Stimulated activated naive CD8-positive, alpha-beta T cell treated with anti-CD3 and anti-CD28 coated beads, Interleukin-15, Interleukin-2, amounts not matched to agents 100 ng/mL and 50 ng/mL, for 24 hours (primary cell): Measurements from ENCODE around the gene PTPRB.

ENCODE experiments used
- H3K27ac Mint-ChIP-seq: one replicate; pipeline ENCODE4 v1.8.0; 2021; ENCODE audit warnings: mild to moderate bottlenecking, mixed read lengths
- H3K27me3 Mint-ChIP-seq: one replicate; pipeline ENCODE4 v1.8.0; 2021; ENCODE audit warnings: mixed read lengths
- H3K36me3 Mint-ChIP-seq: one replicate; pipeline ENCODE4 v1.8.0; 2021; ENCODE audit warnings: low read depth, mixed read lengths
- H3K4me1 Mint-ChIP-seq: one replicate; pipeline ENCODE4 v1.8.0; 2021; ENCODE audit warnings: low read depth, mixed read lengths
- H3K4me3 Mint-ChIP-seq: one replicate; pipeline ENCODE4 v1.8.0; 2021; ENCODE audit warnings: mild to moderate bottlenecking, mixed read lengths
- H3K9me3 Mint-ChIP-seq: one replicate; pipeline ENCODE4 v1.8.0; 2021; ENCODE audit warnings: mixed read lengths

The PTPRB gene

DNA sequence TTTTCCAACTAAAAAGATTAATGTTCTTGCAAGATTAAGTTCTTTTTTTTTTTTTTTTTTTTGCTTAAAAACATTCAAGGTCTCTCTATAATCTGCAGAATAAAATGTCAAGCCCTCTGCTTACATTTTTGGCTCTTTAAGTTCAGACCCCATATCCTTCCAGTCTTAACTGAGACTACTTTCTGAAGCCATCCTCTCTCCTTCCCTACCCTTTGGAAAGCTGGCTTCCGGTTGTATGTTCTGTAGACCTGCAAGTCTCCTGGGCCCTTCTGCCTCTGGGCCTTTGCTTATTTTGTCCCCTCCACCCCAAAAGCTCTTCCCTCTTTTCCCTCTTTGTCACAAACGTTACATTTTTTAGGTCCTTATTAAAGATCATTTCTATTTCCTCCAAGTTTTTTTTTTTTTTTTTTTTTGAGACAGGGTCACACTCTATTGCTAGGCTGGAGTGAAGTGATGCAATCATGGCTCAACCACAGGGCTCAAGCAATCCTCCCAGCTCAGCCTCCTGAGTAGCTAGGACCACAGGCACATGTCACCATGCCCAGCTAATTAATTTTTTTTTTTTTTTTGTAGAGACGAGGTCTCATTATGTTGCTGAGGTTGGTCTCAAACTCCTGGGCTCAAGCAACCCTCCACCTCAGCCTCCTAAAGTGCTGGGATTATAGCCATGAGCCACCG is 46.5 kb downstream of the PTPRB start:
- H3K36me3 Mint-ChIP-seq, result no peaks in the 10 kb centered on the region
- H3K27ac Mint-ChIP-seq, result no peak overlapping the region
- no peak overlapping the region for H3K4me3 Mint-ChIP-seq
- peaks cover 4% of the 10 kb centered on the region for H3K9me3 Mint-ChIP-seq
- peaks cover 21% of the 10 kb centered on the region for H3K27me3 Mint-ChIP-seq
- H3K4me1 Mint-ChIP-seq, result no peaks in the 10 kb centered on the region

DNA sequence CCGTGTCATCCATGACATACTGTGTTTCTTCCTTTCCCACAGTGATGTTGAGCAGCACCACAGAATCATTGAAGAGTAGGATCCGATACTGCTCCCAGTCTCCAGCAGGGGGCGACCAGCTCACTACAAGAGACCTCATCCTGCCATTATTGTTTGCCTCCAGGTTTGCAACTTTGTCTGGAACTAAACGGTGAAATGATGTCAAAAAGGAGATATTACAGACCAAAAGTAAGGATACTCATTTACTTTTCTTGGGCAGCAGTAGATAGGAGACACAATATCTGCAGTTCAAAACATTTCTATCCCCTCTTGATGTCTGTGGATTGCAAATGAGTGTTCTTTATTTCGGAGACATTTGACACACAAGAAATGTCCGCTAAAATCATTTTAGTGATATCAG is 47.2 kb downstream of the PTPRB start:
- no peaks in the 10 kb centered on the region for H3K4me1 Mint-ChIP-seq
- H3K36me3 Mint-ChIP-seq, result no peaks in the 10 kb centered on the region
- H3K27ac Mint-ChIP-seq, result no peak overlapping the region
- H3K9me3 Mint-ChIP-seq, result peaks cover 4% of the 10 kb centered on the region
- no peak overlapping the region for H3K4me3 Mint-ChIP-seq
- peaks cover 21% of the 10 kb centered on the region for H3K27me3 Mint-ChIP-seq

DNA sequence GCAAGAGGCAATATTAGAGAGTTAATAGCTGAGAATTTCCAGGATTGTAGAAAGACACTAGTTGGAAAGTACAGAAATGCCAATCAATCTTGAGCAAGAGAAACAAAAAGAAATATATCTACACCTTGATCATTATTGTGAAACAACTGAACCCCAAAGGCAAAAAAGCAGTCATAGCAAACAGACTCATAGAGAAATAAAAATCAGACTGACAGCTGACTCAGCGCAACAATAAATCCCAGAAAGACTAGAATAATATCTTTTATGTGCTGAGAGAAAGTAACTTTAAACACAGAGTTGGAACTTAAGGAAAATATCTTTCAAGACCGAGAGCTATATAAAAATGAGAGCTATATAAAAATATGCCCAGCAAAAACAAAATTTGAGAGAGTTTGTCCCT is 52.9 kb downstream of the PTPRB start:
- Mint-ChIP-seq H3K27ac (no peak overlapping the region), H3K27me3 (peaks cover 17% of the 10 kb centered on the region), H3K4me3 (no peak overlapping the region), H3K36me3 (no peaks in the 10 kb centered on the region), H3K4me1 (no peaks in the 10 kb centered on the region), H3K9me3 (peaks cover 10% of the 10 kb centered on the region)

DNA sequence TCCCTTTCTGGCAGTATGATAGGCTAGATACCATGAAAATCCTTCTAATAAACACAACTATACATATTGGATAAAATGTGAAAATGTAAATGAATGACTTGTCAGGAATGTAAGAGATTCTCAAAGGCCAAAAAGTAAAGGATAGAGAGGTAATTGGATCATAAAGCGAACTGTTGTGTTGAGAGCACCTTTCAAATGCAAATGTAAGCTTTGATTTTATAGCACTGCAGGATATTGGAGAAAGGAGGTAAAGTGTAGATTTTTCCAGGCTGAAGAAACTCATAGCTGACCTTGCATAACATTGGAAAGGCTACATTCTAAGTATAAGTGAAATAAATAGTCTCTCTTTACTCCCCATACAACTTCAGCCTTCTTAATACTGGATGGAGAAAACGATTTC is 54.0 kb downstream of the PTPRB start:
- Mint-ChIP-seq H3K36me3 (no peaks in the 10 kb centered on the region), H3K4me3 (no peak overlapping the region), H3K4me1 (no peaks in the 10 kb centered on the region), H3K27ac (no peak overlapping the region), H3K9me3 (peaks cover 10% of the 10 kb centered on the region), H3K27me3 (peaks cover 12% of the 10 kb centered on the region)

DNA sequence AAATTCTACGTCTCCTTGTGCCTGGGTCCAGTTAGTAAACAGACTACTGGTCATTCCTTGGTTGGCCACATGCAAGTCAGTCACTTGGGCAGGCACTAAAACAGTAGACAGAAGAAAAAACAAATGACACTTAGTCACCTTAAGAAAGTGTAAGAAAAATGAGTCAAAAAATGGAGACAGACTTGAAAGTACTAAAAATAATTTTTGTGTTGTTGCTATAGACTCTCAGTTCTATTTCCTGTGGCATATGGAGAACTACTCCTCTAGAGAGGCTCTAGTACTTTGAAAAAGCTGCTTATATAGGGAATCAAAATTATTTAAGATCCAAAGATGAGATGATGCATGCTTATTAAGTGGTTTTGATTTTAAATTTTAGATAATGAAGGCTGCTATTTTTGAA is 56.0 kb downstream of the PTPRB start:
- H3K36me3 Mint-ChIP-seq, result no peaks in the 10 kb centered on the region
- H3K4me3 Mint-ChIP-seq, result no peak overlapping the region
- H3K27ac Mint-ChIP-seq, result no peak overlapping the region
- H3K4me1 Mint-ChIP-seq, result no peaks in the 10 kb centered on the region
- peaks cover 9% of the 10 kb centered on the region for H3K27me3 Mint-ChIP-seq
- peaks cover 10% of the 10 kb centered on the region for H3K9me3 Mint-ChIP-seq

DNA sequence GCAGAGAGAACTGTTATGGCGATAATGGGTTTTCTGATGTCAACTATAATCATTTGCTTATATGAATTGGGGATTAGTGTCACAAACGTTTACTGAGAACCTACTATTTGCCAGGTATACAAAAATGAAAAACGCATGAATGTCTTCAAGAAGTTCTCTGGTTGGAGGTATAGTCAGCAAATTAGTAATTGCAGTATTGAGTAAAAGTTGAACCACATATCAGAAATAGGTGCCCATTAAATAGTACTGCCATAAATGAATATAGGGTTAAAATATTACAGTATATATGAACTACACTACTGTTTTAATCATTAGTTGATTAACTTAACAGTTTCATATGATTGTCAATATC is 60.0 kb downstream of the PTPRB start:
- Mint-ChIP-seq H3K4me1 (no peaks in the 10 kb centered on the region), H3K4me3 (no peak overlapping the region), H3K27ac (no peak overlapping the region), H3K9me3 (no peaks in the 10 kb centered on the region), H3K36me3 (no peaks in the 10 kb centered on the region), H3K27me3 (no peaks in the 10 kb centered on the region)

DNA sequence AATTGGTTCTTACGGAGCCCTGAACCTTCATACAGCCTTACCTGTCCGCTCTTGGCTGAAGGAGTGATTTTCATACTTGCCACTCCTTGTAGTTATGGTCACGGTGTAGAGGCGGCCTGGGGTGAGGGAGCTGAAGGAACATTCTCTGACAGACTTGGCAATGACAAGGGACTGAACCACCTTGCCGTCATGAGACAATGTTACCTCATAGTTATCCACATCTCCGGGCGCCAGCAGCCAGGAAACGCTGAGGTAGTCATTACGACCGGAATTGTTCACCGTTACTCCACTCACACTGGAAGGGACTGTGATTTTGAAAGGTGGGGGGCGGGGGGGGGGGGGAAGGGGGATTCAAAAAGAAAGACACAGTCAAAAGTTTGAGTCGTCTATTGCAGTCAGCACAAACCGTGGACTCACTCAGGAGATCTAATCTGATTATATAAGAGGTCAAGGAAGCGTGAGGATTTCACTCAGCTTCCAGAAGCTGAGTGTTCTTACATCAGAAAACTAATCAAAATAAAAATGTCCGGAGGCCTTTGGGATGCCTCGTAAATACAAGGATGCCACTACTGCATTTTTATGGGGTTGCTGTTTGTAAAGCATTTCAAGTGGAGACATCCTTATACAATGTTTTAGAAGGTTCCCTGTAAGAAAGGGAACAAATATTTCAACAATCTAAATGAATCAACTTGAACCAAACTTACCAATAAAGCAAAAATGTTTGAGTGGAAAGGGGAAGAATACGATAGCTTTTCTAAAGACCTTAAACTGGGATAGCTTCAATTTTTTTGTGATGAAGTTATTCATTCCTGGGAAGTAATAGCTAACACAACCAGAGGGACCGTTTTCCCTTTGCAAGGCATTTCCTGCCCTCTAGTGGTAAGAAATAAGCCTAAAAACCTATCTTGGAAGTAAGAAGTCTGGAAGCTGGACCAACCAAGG is 60.6 kb downstream of the PTPRB start:
- no peaks in the 10 kb centered on the region for H3K4me1 Mint-ChIP-seq

DNA sequence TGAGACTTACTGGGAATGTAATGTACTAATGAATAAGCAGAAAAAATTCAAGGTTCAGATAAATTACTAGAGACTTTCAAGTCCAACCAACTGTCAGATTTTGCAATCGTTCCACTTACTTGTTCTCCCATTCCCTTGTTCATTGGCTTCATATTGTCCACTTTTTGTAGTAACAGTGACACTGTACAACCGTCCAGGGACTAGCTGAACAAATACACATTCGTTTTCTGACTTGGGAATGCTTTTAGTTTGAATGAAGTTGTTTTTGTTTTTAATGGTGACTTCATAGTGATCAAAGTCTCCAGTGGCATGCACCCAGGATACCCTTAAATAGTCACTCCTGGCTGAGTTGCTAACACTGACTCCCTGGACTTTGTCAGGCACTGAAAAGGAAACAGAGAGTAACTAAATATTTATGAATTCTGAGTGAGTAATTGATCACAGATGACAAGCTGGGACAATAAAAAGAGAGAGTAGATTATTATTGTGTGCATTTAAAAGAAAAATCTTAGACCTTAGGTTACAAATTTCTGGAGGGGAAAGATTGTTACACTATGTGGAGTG is 65.4 kb downstream of the PTPRB start:
- Mint-ChIP-seq H3K4me1 (no peaks in the 10 kb centered on the region), H3K9me3 (no peaks in the 10 kb centered on the region), H3K36me3 (no peaks in the 10 kb centered on the region), H3K27me3 (no peaks in the 10 kb centered on the region), H3K4me3 (no peak overlapping the region), H3K27ac (no peak overlapping the region)

More for the DNA sequence above, 60.6 kb downstream of the PTPRB start:
- Mint-ChIP-seq H3K27ac (no peak overlapping the region), H3K36me3 (no peaks in the 10 kb centered on the region), H3K4me3 (no peak overlapping the region), H3K27me3 (no peaks in the 10 kb centered on the region), H3K9me3 (no peaks in the 10 kb centered on the region)

DNA sequence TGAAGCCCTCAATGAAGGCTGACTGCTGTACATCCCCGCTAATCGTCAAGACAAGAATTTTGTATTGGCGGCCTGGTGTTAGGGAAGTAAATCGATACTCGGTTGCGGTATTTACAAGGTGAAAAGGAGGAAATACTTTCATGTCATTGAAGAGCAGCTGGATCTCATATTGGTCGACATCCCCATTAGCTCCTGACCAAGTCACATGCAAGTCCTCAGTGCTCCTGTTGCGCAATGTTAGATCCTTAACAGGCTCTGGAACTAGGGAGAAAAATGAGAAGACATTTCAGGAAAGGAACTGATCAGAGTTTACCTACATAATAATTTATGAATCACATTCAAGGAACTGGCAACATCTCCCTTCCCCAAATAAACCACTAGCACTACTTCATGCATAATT is 66.2 kb downstream of the PTPRB start:
- Mint-ChIP-seq H3K27ac (no peak overlapping the region), H3K9me3 (no peaks in the 10 kb centered on the region), H3K27me3 (no peaks in the 10 kb centered on the region), H3K4me3 (no peak overlapping the region), H3K36me3 (no peaks in the 10 kb centered on the region), H3K4me1 (no peaks in the 10 kb centered on the region)

DNA sequence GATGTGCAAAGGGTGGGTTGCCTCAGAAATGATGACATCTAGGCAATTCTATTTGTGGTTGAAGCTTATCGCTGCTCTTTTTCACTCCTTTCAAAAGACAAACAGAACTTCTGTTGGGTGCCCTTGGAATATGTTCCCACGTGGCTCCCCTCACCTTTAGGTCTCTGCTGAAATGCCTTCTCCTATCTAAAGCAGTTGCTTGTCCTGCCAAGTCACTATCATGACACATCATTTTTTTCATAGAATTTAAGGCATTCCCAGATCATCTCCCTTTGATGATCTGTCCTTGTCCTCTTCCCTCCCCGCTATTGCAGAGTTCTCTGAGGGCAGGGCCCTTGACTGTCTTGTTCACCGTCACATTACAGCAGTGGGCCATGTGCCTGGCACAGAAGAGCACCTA is 75.7 kb downstream of the PTPRB start:
- H3K27me3 Mint-ChIP-seq, result peaks cover 3% of the 10 kb centered on the region
- H3K9me3 Mint-ChIP-seq, result no peaks in the 10 kb centered on the region
- no peaks in the 10 kb centered on the region for H3K36me3 Mint-ChIP-seq
- no peaks in the 10 kb centered on the region for H3K4me1 Mint-ChIP-seq
- H3K27ac Mint-ChIP-seq, result no peak overlapping the region
- H3K4me3 Mint-ChIP-seq, result no peak overlapping the region

DNA sequence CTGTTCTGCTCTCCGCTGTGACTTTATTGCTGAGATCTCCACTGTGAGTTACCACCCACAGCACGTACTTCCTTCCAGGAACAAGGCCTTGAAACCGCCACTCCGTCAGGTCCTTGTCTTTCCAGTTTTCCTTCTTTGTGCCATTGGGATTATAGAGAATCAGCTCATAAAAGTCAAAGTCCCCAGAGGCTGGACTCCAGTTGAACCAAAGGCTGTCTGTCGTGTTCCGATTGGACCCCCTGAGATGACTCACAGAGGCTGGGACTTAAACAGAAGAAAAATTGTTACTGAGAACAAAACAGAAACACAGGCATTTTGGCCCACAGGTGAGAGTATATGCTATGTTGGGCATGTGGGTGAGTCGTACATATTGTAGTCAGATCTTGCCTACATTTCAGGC is 76.6 kb downstream of the PTPRB start:
- Mint-ChIP-seq H3K27ac (no peak overlapping the region), H3K27me3 (peaks cover 3% of the 10 kb centered on the region), H3K36me3 (no peaks in the 10 kb centered on the region), H3K9me3 (no peaks in the 10 kb centered on the region), H3K4me3 (no peak overlapping the region), H3K4me1 (no peaks in the 10 kb centered on the region)

DNA sequence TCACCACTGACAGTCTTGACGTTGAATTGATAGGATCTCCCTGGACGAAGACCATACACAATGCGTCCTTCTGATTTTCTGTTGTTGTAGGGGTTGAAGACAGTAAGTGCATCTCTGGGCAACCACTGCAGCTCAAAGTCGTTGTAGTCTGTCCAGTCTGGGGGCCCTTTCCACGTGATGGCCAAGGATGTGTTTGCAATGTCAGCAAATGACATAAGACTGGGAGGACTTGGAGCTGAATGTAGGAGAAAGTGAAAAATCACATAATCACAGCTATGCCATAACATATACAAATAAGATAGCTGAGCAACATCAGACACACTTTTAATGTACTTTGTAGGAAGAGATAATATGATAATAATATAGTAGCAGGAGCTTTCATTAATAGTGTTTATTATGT is 77.8 kb downstream of the PTPRB start:
- Mint-ChIP-seq H3K4me3 (no peak overlapping the region), H3K9me3 (no peaks in the 10 kb centered on the region), H3K27ac (no peak overlapping the region), H3K27me3 (peaks cover 3% of the 10 kb centered on the region), H3K4me1 (no peaks in the 10 kb centered on the region), H3K36me3 (no peaks in the 10 kb centered on the region)

DNA sequence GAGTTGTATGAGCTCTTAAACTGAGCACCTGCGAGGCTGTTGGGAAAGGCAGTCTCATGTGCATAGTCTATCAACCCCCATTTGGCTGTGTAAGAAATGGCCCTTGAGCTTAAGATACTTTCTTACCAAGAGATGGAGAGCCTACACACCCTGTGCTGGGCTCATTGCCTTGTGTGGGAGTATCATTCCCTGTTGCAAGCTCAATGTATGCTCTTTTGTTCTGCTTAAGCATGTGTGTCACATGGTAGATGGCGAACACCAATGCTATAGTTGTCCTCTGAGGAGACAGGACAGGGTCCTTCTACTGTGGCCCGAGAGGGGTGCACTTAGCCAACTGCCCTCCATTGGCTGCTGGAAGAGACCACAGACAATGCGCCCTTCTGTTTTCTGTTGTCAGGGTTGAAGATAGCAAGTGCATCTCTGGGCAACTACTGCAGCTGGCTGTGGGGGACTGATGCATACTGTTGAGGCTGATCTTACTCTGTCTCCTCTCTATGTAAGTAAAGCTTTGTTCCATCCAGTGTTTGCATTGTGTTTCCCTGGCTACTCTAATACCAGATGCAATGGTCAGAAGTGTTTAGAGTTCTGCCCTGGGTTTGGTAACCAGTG is 79.5 kb downstream of the PTPRB start:
- Mint-ChIP-seq H3K9me3 (no peaks in the 10 kb centered on the region), H3K4me1 (no peaks in the 10 kb centered on the region), H3K27ac (no peak overlapping the region), H3K27me3 (peaks cover 3% of the 10 kb centered on the region), H3K4me3 (no peak overlapping the region), H3K36me3 (no peaks in the 10 kb centered on the region)

DNA sequence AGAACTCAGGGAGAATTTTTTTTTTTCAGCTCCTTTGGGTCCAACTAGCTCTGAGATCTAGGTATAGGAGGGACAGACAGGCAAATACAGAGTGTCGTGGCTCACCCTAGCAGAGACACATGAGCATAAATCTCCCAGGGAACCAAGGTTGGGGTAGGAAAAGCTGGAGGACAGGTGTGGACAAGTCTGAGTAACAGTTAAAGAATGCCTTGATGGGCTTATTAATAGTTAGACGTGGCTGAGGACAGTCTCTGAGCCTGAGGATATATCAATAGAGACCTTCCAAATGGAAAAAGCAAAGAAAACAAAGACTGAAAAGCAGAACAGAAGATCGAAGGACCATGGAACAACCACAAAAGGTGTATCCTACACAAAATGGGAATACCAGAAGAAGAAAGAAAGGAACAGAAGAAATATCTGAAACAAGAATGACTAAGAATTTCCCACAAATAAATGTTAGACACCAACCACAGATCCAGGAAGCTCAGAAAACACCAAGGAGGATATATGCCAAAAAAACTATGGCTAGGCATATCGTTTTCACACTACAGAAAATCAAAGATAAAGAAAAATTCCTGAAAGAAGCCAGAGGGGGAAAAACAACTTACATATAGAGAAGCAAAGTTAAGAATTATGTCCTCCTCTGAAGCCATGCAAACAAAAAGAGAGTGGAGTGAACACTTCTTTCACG is 80.9 kb downstream of the PTPRB start:
- Mint-ChIP-seq H3K27me3 (peaks cover 3% of the 10 kb centered on the region), H3K27ac (no peak overlapping the region), H3K4me3 (no peak overlapping the region), H3K4me1 (no peaks in the 10 kb centered on the region), H3K9me3 (no peaks in the 10 kb centered on the region), H3K36me3 (no peaks in the 10 kb centered on the region)

DNA sequence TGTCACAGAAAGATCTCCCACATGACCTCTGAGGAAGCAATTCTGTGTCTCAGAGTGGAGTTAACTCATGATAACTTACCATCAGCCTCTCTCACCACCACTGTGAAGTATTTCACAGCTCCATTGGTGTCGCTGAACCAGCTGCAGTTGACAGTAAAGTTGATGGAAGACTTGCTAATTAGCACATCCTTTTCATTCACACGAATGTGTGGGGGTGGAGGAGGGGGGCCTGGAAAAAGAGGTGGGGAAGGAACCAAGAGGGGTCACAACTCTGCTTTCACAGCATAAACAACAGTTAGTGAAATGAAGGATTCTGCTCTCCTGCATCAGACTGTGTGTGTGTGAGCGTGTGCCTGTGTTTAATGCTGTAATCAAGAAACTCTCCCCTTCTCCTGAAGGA is 82.1 kb downstream of the PTPRB start:
- Mint-ChIP-seq H3K27ac (no peak overlapping the region), H3K36me3 (no peaks in the 10 kb centered on the region), H3K9me3 (no peaks in the 10 kb centered on the region), H3K4me3 (no peak overlapping the region), H3K4me1 (no peaks in the 10 kb centered on the region), H3K27me3 (peaks cover 5% of the 10 kb centered on the region)
